Astrocyte of the spinal cord (primary cell): ENCODE data around the gene POLR2F.

Source experiments
- DNase-seq: peaks from one replicate; pipeline ENCODE4 v3.0.0; 2011; ENCODE audit warnings: low read depth, low spot score
- H3K4me3 ChIP-seq: 2 replicates; pipeline ENCODE4 v1.5.1; 2011; ENCODE audit warnings: low read depth, mild to moderate bottlenecking, low read length, moderate library complexity
- in situ Hi-C: cut with HindIII; loops from 2 replicates; pipeline ENCODE4 v1.10.0; 2017; ENCODE audit warnings: low sequenced_read_pairs
- TF ChIP-seq, protein P1 (sequence below): IDR thresholded peaks from 2 replicates; pipeline ENCODE4 v1.5.1; 2012; ENCODE audit warnings: low read depth, mild to moderate bottlenecking, low read length, inconsistent platforms

The POLR2F gene

DNA sequence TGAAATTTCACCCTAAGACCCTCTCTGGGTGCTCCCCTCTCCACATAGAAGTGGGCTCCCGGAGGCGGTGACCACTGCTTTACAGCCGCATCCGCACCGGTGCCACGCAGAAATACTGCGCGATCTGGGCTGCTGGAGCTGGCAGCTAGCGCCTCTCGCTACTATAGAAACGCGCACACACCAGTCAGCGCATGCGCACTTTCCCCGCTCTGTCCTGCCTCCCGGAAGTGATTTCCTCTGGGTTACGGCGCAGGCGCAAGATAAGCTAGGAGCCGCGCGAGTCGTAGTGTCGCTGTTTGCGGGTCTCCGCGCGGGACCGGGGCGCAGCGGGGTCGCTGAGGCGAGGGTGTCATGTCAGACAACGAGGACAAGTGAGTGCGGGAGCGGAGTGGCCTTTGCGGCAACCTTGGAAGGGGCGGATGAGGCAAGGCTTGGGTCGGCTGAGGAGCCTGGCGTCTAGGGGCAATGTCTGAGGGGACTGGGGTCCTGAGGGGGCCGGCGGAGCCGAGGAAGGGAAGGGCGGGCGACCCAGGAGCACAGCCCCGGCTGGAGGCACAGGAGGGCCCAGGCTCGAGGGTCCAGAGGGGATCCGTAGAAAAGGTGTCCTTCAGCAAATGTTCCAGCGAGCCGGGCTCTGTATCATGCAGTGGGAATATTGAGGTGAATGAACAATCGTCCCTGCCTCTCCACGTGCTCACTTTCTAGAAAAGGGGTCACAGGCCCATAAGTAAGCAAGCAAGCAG lies at the start of gene POLR2F, which contains the start of gene C22orf23:
Gene POLR2F, plus strand, starts transcription at position 263 of the 743 bp plus-strand sequence. Its CDS starts 89 bp downstream, at position 352.
Gene C22orf23, minus strand, starts transcription at position 165 of the 743 bp plus-strand sequence. CDS start 452 bp downstream, outside the sequence.
- in situ Hi-C loops = no loop called here
- DNase-seq = peak; percentile 91
- TF ChIP-seq, protein P1, sequence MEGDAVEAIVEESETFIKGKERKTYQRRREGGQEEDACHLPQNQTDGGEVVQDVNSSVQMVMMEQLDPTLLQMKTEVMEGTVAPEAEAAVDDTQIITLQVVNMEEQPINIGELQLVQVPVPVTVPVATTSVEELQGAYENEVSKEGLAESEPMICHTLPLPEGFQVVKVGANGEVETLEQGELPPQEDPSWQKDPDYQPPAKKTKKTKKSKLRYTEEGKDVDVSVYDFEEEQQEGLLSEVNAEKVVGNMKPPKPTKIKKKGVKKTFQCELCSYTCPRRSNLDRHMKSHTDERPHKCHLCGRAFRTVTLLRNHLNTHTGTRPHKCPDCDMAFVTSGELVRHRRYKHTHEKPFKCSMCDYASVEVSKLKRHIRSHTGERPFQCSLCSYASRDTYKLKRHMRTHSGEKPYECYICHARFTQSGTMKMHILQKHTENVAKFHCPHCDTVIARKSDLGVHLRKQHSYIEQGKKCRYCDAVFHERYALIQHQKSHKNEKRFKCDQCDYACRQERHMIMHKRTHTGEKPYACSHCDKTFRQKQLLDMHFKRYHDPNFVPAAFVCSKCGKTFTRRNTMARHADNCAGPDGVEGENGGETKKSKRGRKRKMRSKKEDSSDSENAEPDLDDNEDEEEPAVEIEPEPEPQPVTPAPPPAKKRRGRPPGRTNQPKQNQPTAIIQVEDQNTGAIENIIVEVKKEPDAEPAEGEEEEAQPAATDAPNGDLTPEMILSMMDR = no peak
- peak within 1 kb of the TSS; percentile 99 for H3K4me3 ChIP-seq

DNA sequence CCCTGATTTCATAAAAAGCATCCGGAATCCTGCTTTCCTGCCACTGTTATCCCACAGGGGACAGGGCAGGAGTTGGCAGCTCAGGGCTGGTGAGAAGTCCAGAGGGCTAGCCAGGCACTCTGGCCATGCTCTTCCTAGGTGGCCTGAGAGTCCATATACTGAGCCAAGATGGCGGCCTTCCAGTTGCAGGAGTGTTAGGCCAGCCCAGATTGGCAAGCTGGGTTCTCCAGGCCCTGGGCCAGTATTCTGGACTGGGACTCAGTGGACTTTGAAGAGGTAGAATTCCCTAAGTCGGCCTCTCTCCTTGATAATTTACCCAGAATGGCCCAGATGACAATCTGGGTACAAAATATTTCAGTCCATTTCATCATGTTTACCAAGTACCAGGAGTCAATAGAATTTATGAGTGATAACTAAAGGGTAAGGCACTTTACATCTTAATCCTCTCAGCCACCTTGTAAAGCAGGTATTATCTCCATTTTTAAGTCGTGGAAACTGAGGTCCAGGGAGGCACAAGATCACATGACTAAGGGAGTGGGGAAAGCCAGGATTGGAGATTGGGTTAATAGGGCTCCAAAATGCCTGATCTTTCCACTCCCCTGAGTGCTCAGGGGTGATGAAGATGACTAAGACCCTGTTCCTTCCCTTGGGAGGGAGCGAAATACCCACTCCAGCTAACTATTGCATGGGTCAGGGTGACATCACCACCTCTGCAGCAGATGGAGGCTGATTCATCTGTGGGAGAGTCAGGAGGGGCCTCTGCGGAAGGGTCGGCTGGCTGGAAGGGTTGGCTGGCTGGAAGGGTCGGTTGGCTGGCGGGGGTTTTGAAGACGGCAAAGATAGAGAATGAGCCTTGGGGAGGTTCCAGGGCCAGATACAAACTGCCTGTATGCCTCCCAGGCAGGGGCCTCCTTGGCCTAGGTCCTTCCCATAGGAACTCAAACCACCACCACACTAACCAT lies 48.6 kb upstream of the POLR2F start:
- in situ Hi-C loops = no loop called here
- DNase-seq = peak; percentile 98
- TF ChIP-seq, protein P1 = no peak
- H3K4me3 ChIP-seq = peak overlapping the region; percentile 33

DNA sequence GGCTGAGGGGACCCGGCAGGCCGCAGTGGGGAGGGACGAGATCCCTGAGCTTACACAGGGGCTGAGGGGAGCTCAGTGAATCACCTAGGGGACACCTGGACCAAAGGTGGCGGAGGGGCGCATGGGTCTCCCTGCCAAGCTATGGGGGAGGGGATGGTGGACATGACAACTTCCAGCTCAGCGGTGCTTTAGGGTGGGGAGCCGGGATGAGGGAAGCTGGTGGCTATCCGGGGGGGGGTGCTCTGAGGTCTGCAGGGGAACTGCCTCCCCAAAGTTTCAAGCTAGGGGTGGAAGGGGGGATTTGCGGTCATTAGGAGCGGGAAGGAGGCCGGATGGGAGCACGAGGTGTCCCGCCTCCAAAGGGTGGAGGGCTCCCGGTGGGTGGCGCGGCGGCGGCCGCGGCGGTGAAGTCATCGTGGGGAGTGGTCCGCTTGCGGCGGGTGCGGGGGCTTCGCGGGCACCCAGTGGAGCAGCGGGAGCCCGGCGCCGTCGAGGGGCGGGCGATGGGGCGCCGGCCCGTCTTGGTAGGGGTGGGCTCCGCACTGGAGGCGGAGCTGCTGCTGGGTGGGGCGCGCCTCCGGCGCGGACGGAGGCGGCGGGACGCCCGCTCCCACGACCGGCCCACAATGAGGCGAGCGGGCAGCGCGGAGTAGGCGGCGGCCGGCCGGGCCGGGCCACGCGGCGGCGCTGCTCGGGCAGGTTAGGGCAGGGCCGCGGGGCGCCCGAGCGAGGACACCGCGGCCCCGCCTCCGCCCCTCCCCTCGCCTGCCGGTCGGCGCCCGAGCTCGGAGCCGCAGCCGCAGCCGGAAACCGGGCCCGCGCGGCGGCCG lies 47.8 kb upstream of the POLR2F start, which contains the start of gene MICALL1:
Gene MICALL1, plus strand, starts transcription at position 764 of the 830 bp plus-strand sequence. CDS start 126 bp downstream, outside the sequence.
- in situ Hi-C loops = no loop called here
- peak within 1 kb of the TSS; percentile 78 for H3K4me3 ChIP-seq
- TF ChIP-seq, protein P1 = no peak
- peak; percentile 80 for DNase-seq

DNA sequence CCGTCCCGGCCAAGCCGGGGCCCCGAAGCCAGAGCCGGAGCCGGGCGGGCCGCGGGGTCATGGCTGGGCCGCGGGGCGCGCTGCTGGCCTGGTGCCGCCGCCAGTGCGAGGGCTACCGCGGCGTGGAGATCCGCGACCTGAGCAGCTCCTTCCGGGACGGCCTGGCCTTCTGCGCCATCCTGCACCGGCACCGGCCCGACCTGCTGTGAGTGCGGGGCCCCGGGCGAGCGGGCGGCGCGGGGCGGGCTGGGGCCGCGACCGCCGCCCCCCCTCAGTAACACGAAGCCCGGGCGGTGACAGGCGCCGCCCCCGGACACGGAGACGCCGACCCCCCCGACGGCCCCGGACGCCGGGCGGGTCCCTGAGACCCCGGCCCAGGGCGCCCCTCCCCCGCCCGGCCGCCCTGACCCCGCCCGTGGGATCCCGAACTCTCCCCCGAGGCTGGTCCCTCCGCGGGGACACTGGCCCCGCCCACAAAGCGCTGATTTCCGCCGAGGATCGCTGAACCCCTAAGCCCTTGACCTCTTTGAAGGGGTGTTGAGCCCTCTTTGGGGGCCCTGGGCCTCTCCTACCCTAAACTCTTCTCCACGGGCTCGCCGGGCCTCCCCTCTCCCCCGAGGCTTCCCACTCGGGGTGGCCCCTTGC lies 47.0 kb upstream of the POLR2F start:
- in situ Hi-C loops = no loop called here
- TF ChIP-seq, protein P1 = no peak
- no peak for DNase-seq
- H3K4me3 ChIP-seq = peak overlapping the region; percentile 78

DNA sequence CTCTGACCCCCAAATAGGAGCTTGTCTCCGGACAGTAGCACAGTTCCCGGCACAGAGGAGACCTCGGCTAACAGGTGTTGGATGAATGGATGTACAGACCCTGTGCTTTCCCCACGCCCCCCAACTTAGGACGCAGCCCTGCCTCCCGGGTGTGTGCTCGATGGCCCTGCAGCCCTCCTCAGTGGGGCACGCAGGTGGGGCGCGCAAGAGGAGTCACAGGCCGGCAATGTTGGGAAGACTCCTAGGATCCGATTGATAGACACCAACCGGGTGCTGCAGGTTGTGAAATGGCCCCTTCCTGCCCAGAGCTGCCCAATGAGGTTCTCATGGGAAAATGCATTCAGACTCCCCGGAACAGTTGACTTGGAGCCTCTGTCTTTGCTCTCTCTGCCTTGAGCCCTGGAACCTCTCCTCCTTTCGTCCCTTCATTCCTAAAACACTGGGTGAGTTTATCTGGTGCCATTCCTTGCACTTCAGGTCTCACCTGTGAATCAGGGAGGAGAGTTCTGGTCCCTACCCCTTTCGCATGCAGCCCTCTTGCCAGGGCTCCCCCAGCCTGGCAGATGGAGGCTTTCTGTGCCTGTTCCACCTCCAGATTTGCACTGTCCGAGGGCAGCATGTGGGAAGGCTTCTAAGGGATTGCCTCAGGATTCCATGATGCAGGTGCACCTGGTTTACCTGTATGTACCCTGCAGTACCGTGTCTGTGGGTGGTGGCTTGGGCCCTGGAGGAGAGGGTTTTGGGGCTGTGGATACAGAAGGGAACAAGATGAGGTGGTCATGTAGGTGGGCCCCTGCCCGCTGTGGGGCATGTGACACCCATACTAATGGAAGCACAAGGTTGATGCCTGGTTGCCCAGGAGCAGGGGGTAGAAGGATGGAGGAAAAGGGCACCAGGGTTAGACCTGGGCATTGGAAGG lies 46.2 kb upstream of the POLR2F start:
- in situ Hi-C loops = no loop called here
- TF ChIP-seq, protein P1 = no peak
- no peak for DNase-seq
- H3K4me3 ChIP-seq = peak overlapping the region; percentile 78
